ENCODE results near the gene CCDC66. TPM values are rescaled to one million over a fixed set of nuclear protein-coding genes. Genes with fewer than 3 reads are reported as not detected.

Gene CCDC66
- total RNA-seq, 1 experiment from 2014 or later: 28.6 TPM

GRCh38 chr3:56655709-56656108 lies 98.7 kb downstream of the CCDC66 start:
- ChIA-PET POLR2A (no interaction called here), CTCF (no interaction called here)
- Histone ChIP-seq H3K4me3 (ENCODE audit: low read depth, low read length) (no peak overlapping the region), H3K27me3 (replicated peaks; ENCODE audit: control insufficient read depth, insufficient read depth, low read length) (no peaks in the 10 kb centered on the region), H3K4me1 (no peaks in the 10 kb centered on the region), H3K9me3 (no peaks in the 10 kb centered on the region), H3K36me3 (ENCODE audit: control insufficient read depth, insufficient read depth, low read length) (no peaks in the 10 kb centered on the region; the same call in 1 of the 2 replicates)
- Mint-ChIP-seq H3K27ac (ENCODE audit: unreplicated experiment) (no peak overlapping the region), H3K27me3 (ENCODE audit: insufficient read depth, unreplicated experiment) (no peaks in the 10 kb centered on the region), H3K36me3 (ENCODE audit: insufficient read depth, unreplicated experiment) (peaks cover 72% of the 10 kb centered on the region), H3K9me3 (ENCODE audit: unreplicated experiment) (no peaks in the 10 kb centered on the region), H3K4me1 (ENCODE audit: low read depth, unreplicated experiment) (no peaks in the 10 kb centered on the region), H3K4me3 (ENCODE audit: unreplicated experiment) (no peak overlapping the region)
- BruUV-seq (replicated peaks): no TSS peak
- no peak for TF ChIP-seq CTCF (IDR thresholded peaks at IDR 0.05; ENCODE audit: insufficient read depth in 1 of 2, low read depth in 1 of 2, low read length in 1 of 2, severe bottlenecking in 1 of 2, unreplicated experiment in 1 of 2)
- no peak for DNase-seq
- intact Hi-C loops (cut with micrococcal nuclease; ENCODE audit: unreplicated experiment): no loop called here

GRCh38 chr3:56664823-56665222 lies 107.8 kb downstream of the CCDC66 start:
- H3K4me3 ChIP-seq (ENCODE audit: low read depth, low read length): no peak overlapping the region
- intact Hi-C loops (cut with micrococcal nuclease; ENCODE audit: unreplicated experiment): no loop called here
- no TSS peak for BruUV-seq (replicated peaks)
- no peaks in the 10 kb centered on the region for H3K27me3 Mint-ChIP-seq (ENCODE audit: insufficient read depth, unreplicated experiment)
- no peak for DNase-seq
- H3K9me3 Mint-ChIP-seq (ENCODE audit: unreplicated experiment): no peaks in the 10 kb centered on the region
- H3K36me3 ChIP-seq (ENCODE audit: control insufficient read depth, insufficient read depth, low read length): no peaks in the 10 kb centered on the region; the same call in 1 of the 2 replicates
- ChIA-PET CTCF (interaction anchor here (0.6 kb wide), 1 partner anchor 35 kb away, joined by 3 read pairs; no protein-coding TSS in a partner anchor), POLR2A (no interaction called here)
- no peak for TF ChIP-seq CTCF (IDR thresholded peaks at IDR 0.05; ENCODE audit: insufficient read depth in 1 of 2, low read depth in 1 of 2, low read length in 1 of 2, severe bottlenecking in 1 of 2, unreplicated experiment in 1 of 2)
- no peaks in the 10 kb centered on the region for H3K9me3 ChIP-seq
- no peak overlapping the region for H3K4me3 Mint-ChIP-seq (ENCODE audit: unreplicated experiment)
- H3K4me1 ChIP-seq: no peaks in the 10 kb centered on the region
- H3K36me3 Mint-ChIP-seq (ENCODE audit: insufficient read depth, unreplicated experiment): peaks cover 69% of the 10 kb centered on the region
- no peak overlapping the region for H3K27ac Mint-ChIP-seq (ENCODE audit: unreplicated experiment)
- H3K4me1 Mint-ChIP-seq (ENCODE audit: low read depth, unreplicated experiment): no peaks in the 10 kb centered on the region
- H3K27me3 ChIP-seq (replicated peaks; ENCODE audit: control insufficient read depth, insufficient read depth, low read length): no peaks in the 10 kb centered on the region

- DNase-seq: no peak
- H3K4me1 ChIP-seq: no peaks in the 10 kb centered on the region
- no TSS peak for BruUV-seq (replicated peaks)
- CTCF ChIA-PET: no interaction called here
- no peak overlapping the region for H3K4me3 ChIP-seq (ENCODE audit: low read depth, low read length)
- H3K36me3 ChIP-seq (ENCODE audit: control insufficient read depth, insufficient read depth, low read length): no peaks in the 10 kb centered on the region; the same call in 1 of the 2 replicates
- intact Hi-C loops (cut with micrococcal nuclease; ENCODE audit: unreplicated experiment): no loop called here
- TF ChIP-seq CTCF (IDR thresholded peaks at IDR 0.05; ENCODE audit: insufficient read depth in 1 of 2, low read depth in 1 of 2, low read length in 1 of 2, severe bottlenecking in 1 of 2, unreplicated experiment in 1 of 2): no peak
- POLR2A ChIA-PET: no interaction called here
- Mint-ChIP-seq H3K4me3 (ENCODE audit: unreplicated experiment) (no peak overlapping the region), H3K27ac (ENCODE audit: unreplicated experiment) (no peak overlapping the region), H3K27me3 (ENCODE audit: insufficient read depth, unreplicated experiment) (no peaks in the 10 kb centered on the region), H3K9me3 (ENCODE audit: unreplicated experiment) (no peaks in the 10 kb centered on the region), H3K36me3 (ENCODE audit: insufficient read depth, unreplicated experiment) (peaks cover 56% of the 10 kb centered on the region), H3K4me1 (ENCODE audit: low read depth, unreplicated experiment) (no peaks in the 10 kb centered on the region)
- H3K9me3 ChIP-seq: no peaks in the 10 kb centered on the region
- H3K27me3 ChIP-seq (replicated peaks; ENCODE audit: control insufficient read depth, insufficient read depth, low read length): no peaks in the 10 kb centered on the region
Observed at GRCh38 chr3:56667973-56668579, 111.1 kb downstream of the CCDC66 start.

Other genes with a start within 250 kb of the CCDC66 start
- 0.54 and 0.84 TPM in 2 replicates for gene ERC2, start 88.7 kb upstream of the CCDC66 start, total RNA-seq (2022)
- 54.7 and 59.0 TPM in 2 replicates for gene TASOR, start 126.1 kb downstream of the CCDC66 start, total RNA-seq (2022)
- 10.2 and 14.8 TPM in 2 replicates for gene ARHGEF3, start 244.8 kb downstream of the CCDC66 start, total RNA-seq (2022)

All from Caco-2 (cell line).